ENCODE measurements around the gene CDKN1C.

CDKN1C gene

DNA sequence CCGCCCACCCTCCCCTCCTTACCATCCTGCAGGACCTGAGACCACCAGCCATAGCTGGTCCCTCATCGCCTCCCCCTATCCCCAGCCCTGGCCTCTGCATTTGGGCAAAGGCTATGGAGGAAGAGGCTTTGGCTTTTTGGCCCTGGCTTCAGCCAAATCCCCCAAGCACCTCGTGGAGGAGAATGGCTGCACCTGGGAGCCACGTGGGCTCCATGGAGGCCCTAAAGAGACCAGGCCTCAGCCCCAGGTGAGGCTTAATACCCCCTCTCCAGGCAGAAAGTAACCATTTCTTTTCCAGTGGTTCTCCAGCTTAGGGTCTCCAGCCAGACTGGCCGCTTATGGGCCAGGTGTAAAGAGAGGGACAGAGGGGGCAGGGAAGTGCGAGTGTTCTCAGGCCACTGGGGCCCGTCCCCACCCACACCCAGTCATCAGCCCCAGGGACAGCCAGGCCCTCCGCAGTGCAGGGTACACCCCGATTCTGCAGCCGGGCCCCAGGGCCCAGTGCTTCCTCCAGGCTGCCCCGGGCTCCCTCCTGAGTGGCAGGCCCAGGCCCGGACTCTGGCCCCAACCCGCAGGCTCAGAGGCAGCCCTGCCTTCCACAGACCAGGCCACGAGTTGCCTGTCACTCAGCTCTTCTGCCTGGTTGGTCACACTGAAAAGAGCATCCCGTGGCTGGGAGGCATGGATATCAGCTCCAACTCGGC, 26.4 kb downstream of the CDKN1C start:
- no peak overlapping the region for H3K14ac ChIP-seq (ENCODE audit: low read length)
- H3K27me3 ChIP-seq (ENCODE audit: insufficient read depth, low read length): peaks cover 26% of the 10 kb centered on the region
- no peak overlapping the region for H2BK120ac ChIP-seq (ENCODE audit: insufficient read depth, low read length, poor library complexity)
- no peak overlapping the region for H2BK5ac ChIP-seq (ENCODE audit: low read depth, low read length, poor library complexity)
- no peak overlapping the region for H4K91ac ChIP-seq (ENCODE audit: low read depth, low read length)
- H3K79me2 ChIP-seq (ENCODE audit: control insufficient read depth, insufficient read depth, low read length, poor library complexity): no peaks in the 10 kb centered on the region
- H3K18ac ChIP-seq (ENCODE audit: low read length): no peak overlapping the region
- DNase-seq: no peak
- no peak overlapping the region for H3K23ac ChIP-seq (ENCODE audit: low read length)
- H3K9me3 ChIP-seq (ENCODE audit: insufficient read depth, low read depth, low read length): no peaks in the 10 kb centered on the region
- H3K4me3 ChIP-seq (ENCODE audit: low read depth, low read length): no peak overlapping the region
- H3K4me1 ChIP-seq (ENCODE audit: control insufficient read depth in 1 of 2, insufficient read depth in 2 of 2, low read length in 2 of 2): peaks cover 5 to 9% of the 10 kb centered on the region in 2 experiments
- no peaks in the 10 kb centered on the region for H3K36me3 ChIP-seq (ENCODE audit: control insufficient read depth in 1 of 2, insufficient read depth in 2 of 2, low read length in 2 of 2)
- H3K4me2 ChIP-seq (ENCODE audit: low read length): no peak overlapping the region
- no peak overlapping the region for H3K27ac ChIP-seq (ENCODE audit: low read depth, low read length)
- H3K4ac ChIP-seq (ENCODE audit: low read depth, low read length): no peak overlapping the region
- no peak overlapping the region for H2AK5ac ChIP-seq (ENCODE audit: low read length)
- H4K12ac ChIP-seq (ENCODE audit: low read depth, low read length): no peak overlapping the region
- no peak overlapping the region for H3K9ac ChIP-seq (ENCODE audit: low read length)
- H4K8ac ChIP-seq (ENCODE audit: low read depth, low read length): no peak overlapping the region
- H2BK12ac ChIP-seq (ENCODE audit: low read length): no peak overlapping the region
- no peaks in the 10 kb centered on the region for H3K79me1 ChIP-seq (ENCODE audit: low read length)
- no CpG with 5 or more reads among the region's 16 CpGs for WGBS (ENCODE audit: extremely low coverage, insufficient coverage, insufficient read length)
- H2AFZ ChIP-seq (ENCODE audit: insufficient read depth, low read length, poor library complexity): no peak overlapping the region

DNA sequence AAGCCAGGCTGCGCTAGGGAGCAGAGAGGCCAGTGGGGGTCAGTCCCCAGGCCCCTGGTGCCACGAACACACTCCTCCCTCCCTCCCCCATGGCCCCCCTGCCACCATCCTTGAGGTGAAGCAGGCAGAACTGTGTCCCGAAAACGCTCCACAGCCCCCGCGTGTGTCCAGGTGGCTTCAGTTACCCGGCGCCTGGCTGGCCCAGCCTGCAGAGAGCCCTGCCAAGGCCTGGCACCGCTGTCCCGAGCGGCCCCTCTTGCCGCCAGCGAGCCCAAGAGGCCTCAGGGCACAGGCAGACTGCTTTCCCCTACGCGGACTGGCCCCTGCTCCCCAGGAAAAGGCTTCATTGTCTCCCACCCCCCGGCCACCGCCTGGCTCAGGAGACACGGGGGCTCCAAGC, 27.7 kb downstream of the CDKN1C start:
- Histone ChIP-seq H4K8ac (ENCODE audit: low read depth, low read length) (no peak overlapping the region), H2AFZ (ENCODE audit: insufficient read depth, low read length, poor library complexity) (no peak overlapping the region), H3K27me3 (ENCODE audit: insufficient read depth, low read length) (peaks cover 15% of the 10 kb centered on the region), H2BK120ac (ENCODE audit: insufficient read depth, low read length, poor library complexity) (no peak overlapping the region), H3K79me1 (ENCODE audit: low read length) (no peaks in the 10 kb centered on the region), H3K23ac (ENCODE audit: low read length) (no peak overlapping the region), H2BK5ac (ENCODE audit: low read depth, low read length, poor library complexity) (no peak overlapping the region), H2BK12ac (ENCODE audit: low read length) (no peak overlapping the region), H3K9ac (ENCODE audit: low read length) (no peak overlapping the region), H3K4me2 (ENCODE audit: low read length) (no peak overlapping the region), H3K4me1 (ENCODE audit: control insufficient read depth in 1 of 2, insufficient read depth in 2 of 2, low read length in 2 of 2) (peaks cover 5 to 6% of the 10 kb centered on the region in 2 experiments), H3K27ac (ENCODE audit: low read depth, low read length) (no peak overlapping the region), H3K9me3 (ENCODE audit: insufficient read depth, low read depth, low read length) (no peaks in the 10 kb centered on the region), H3K14ac (ENCODE audit: low read length) (no peak overlapping the region), H3K36me3 (ENCODE audit: control insufficient read depth in 1 of 2, insufficient read depth in 2 of 2, low read length in 2 of 2) (no peaks in the 10 kb centered on the region), H4K12ac (ENCODE audit: low read depth, low read length) (no peak overlapping the region), H3K4ac (ENCODE audit: low read depth, low read length) (no peak overlapping the region), H3K79me2 (ENCODE audit: control insufficient read depth, insufficient read depth, low read length, poor library complexity) (no peaks in the 10 kb centered on the region), H4K91ac (ENCODE audit: low read depth, low read length) (no peak overlapping the region), H3K18ac (ENCODE audit: low read length) (no peak overlapping the region), H2AK5ac (ENCODE audit: low read length) (no peak overlapping the region), H3K4me3 (ENCODE audit: low read depth, low read length) (no peak overlapping the region)
- WGBS (ENCODE audit: extremely low coverage, insufficient coverage, insufficient read length): no CpG with 5 or more reads among the region's 18 CpGs
- DNase-seq: no peak

DNA sequence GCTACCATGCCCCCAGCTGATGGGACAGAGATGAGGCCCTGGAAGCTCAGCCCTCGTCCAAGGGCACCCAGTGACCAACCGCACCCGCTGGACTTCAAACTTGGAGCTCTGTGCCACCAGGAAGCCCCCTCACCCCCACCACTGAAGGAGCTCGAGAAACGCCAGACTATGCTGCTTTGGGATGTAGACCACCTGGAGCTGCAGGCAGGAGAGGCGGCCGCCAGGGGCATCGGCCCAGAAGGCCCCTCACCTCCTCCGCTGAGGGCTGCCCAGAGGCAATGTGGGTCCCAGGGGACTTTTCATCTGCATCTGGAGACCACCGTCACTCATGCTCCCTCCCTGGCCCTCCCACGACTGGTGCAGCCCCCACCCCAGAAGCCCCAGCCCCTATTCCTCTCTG, 28.3 kb downstream of the CDKN1C start:
- Histone ChIP-seq H3K4me2 (ENCODE audit: low read length) (no peak overlapping the region), H4K91ac (ENCODE audit: low read depth, low read length) (no peak overlapping the region), H2BK12ac (ENCODE audit: low read length) (no peak overlapping the region), H4K8ac (ENCODE audit: low read depth, low read length) (no peak overlapping the region), H2BK5ac (ENCODE audit: low read depth, low read length, poor library complexity) (no peak overlapping the region), H3K18ac (ENCODE audit: low read length) (no peak overlapping the region), H3K14ac (ENCODE audit: low read length) (no peak overlapping the region), H3K4ac (ENCODE audit: low read depth, low read length) (no peak overlapping the region), H3K79me1 (ENCODE audit: low read length) (no peaks in the 10 kb centered on the region), H3K9me3 (ENCODE audit: insufficient read depth, low read depth, low read length) (no peaks in the 10 kb centered on the region), H3K27me3 (ENCODE audit: insufficient read depth, low read length) (peaks cover 12% of the 10 kb centered on the region), H3K36me3 (ENCODE audit: control insufficient read depth in 1 of 2, insufficient read depth in 2 of 2, low read length in 2 of 2) (no peaks in the 10 kb centered on the region), H3K27ac (ENCODE audit: low read depth, low read length) (no peak overlapping the region), H2BK120ac (ENCODE audit: insufficient read depth, low read length, poor library complexity) (no peak overlapping the region), H3K23ac (ENCODE audit: low read length) (no peak overlapping the region), H2AFZ (ENCODE audit: insufficient read depth, low read length, poor library complexity) (no peak overlapping the region), H3K4me1 (ENCODE audit: control insufficient read depth in 1 of 2, insufficient read depth in 2 of 2, low read length in 2 of 2) (peaks cover 4 to 5% of the 10 kb centered on the region in 2 experiments), H3K79me2 (ENCODE audit: control insufficient read depth, insufficient read depth, low read length, poor library complexity) (no peaks in the 10 kb centered on the region), H2AK5ac (ENCODE audit: low read length) (no peak overlapping the region), H4K12ac (ENCODE audit: low read depth, low read length) (no peak overlapping the region), H3K4me3 (ENCODE audit: low read depth, low read length) (no peak overlapping the region), H3K9ac (ENCODE audit: low read length) (no peak overlapping the region)
- WGBS (ENCODE audit: extremely low coverage, insufficient coverage, insufficient read length): no CpG with 5 or more reads among the region's 11 CpGs
- DNase-seq: no peak

DNA sequence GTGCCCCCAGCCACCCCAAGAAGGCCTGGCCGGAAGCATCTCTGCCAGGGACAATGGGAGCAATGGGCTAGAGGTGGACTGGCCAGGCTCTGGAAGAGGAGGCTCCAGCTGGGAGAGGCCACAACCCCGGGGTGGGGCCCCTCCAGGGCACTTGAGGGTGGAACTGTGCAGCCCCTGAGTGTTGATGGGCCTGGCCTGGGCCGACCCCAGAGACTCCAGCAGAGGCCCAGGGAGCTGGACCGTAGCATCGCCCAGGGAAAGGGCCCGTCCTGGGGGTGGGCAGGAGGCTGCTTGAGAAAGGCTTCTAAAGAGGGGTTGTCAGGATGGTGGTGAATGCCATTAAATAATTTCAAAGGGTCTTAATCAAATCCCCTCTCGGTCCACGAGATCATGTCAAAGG, 30.4 kb downstream of the CDKN1C start:
- H3K4ac ChIP-seq (ENCODE audit: low read depth, low read length): no peak overlapping the region
- no peak overlapping the region for H3K9ac ChIP-seq (ENCODE audit: low read length)
- H2BK12ac ChIP-seq (ENCODE audit: low read length): no peak overlapping the region
- no peaks in the 10 kb centered on the region for H3K79me2 ChIP-seq (ENCODE audit: control insufficient read depth, insufficient read depth, low read length, poor library complexity)
- no peak overlapping the region for H3K4me2 ChIP-seq (ENCODE audit: low read length)
- no peak overlapping the region for H3K23ac ChIP-seq (ENCODE audit: low read length)
- no CpG with 5 or more reads among the region's 8 CpGs for WGBS (ENCODE audit: extremely low coverage, insufficient coverage, insufficient read length)
- no peak overlapping the region for H3K4me3 ChIP-seq (ENCODE audit: low read depth, low read length)
- no peaks in the 10 kb centered on the region for H3K79me1 ChIP-seq (ENCODE audit: low read length)
- no peak overlapping the region for H4K12ac ChIP-seq (ENCODE audit: low read depth, low read length)
- no peak overlapping the region for H2AK5ac ChIP-seq (ENCODE audit: low read length)
- no peak overlapping the region for H2AFZ ChIP-seq (ENCODE audit: insufficient read depth, low read length, poor library complexity)
- no peak overlapping the region for H3K18ac ChIP-seq (ENCODE audit: low read length)
- H2BK120ac ChIP-seq (ENCODE audit: insufficient read depth, low read length, poor library complexity): no peak overlapping the region
- DNase-seq: no peak
- H3K14ac ChIP-seq (ENCODE audit: low read length): no peak overlapping the region
- no peaks in the 10 kb centered on the region for H3K36me3 ChIP-seq (ENCODE audit: control insufficient read depth in 1 of 2, insufficient read depth in 2 of 2, low read length in 2 of 2)
- H3K27ac ChIP-seq (ENCODE audit: low read depth, low read length): no peak overlapping the region
- H3K27me3 ChIP-seq (ENCODE audit: insufficient read depth, low read length): no peaks in the 10 kb centered on the region
- no peaks in the 10 kb centered on the region for H3K4me1 ChIP-seq (ENCODE audit: control insufficient read depth in 1 of 2, insufficient read depth in 2 of 2, low read length in 2 of 2)
- H2BK5ac ChIP-seq (ENCODE audit: low read depth, low read length, poor library complexity): no peak overlapping the region
- H4K8ac ChIP-seq (ENCODE audit: low read depth, low read length): no peak overlapping the region
- no peak overlapping the region for H4K91ac ChIP-seq (ENCODE audit: low read depth, low read length)
- no peaks in the 10 kb centered on the region for H3K9me3 ChIP-seq (ENCODE audit: insufficient read depth, low read depth, low read length)
